WTC11 (cell line): Measurements from ENCODE around the gene LLGL2. TPM values are rescaled to one million over a fixed set of nuclear protein-coding genes. Genes with fewer than 3 reads are reported as not detected.

Experiments
- ATAC-seq: fragments of 200-7000 bp; cut with Tn5 transposase; 2 replicates; pipeline ENCODE4 v1.10.0; 2021; ENCODE audit warnings: mild to moderate bottlenecking, moderate library complexity
- CTCF ChIA-PET: fragments of 300-600 bp; sonication (Branson Sonifier 250); formaldehyde crosslinking; loops from one replicate; lab custom pipeline; 2021; ENCODE audit warnings: antibody characterized with exemption; lab: Charles Lee
- POLR2A ChIA-PET: fragments of 350-600 bp; sonication (Branson Sonifier 250); formaldehyde crosslinking; loops from one replicate; lab custom pipeline; 2021; ENCODE audit warnings: antibody characterized with exemption; lab: Charles Lee
- DNase-seq: peaks from one replicate; pipeline ENCODE4 v3.0.0; 2021; ENCODE audit warnings: low spot score
- H3K27ac Mint-ChIP-seq: 2 replicates; pipeline ENCODE4 v1.8.0; 2021; ENCODE audit warnings: mixed read lengths
- H3K27me3 Mint-ChIP-seq: 2 replicates; pipeline ENCODE4 v1.8.0; 2021; ENCODE audit warnings: low read depth, mild to moderate bottlenecking, moderate library complexity, mixed read lengths
- H3K36me3 Mint-ChIP-seq: 2 replicates; pipeline ENCODE4 v1.8.0; 2021; ENCODE audit warnings: mixed read lengths
- H3K4me1 Mint-ChIP-seq: 2 replicates; pipeline ENCODE4 v1.8.0; 2022; ENCODE audit warnings: mixed read lengths
- H3K4me3 Mint-ChIP-seq: 2 replicates; pipeline ENCODE4 v1.8.0; 2021; ENCODE audit warnings: mild to moderate bottlenecking, moderate library complexity, mixed read lengths
- H3K9me3 Mint-ChIP-seq: 2 replicates; pipeline ENCODE4 v1.8.0; 2021; ENCODE audit warnings: mixed read lengths
- CREB1 ChIP-seq: sonication (generic); formaldehyde crosslinking; IDR thresholded peaks from 2 replicates; pipeline ENCODE4 v1.8.0; 2023; ENCODE audit warnings: mild to moderate bottlenecking, missing genetic modification reagents
- ELF4 ChIP-seq: sonication (generic); formaldehyde crosslinking; IDR thresholded peaks from 2 replicates; pipeline ENCODE4 v1.8.1; 2022; ENCODE audit warnings: low read depth, mild to moderate bottlenecking, moderate library complexity, missing genetic modification reagents
- FOXP1 ChIP-seq: sonication (generic); formaldehyde crosslinking; IDR thresholded peaks from 2 replicates; pipeline ENCODE4 v1.8.0; 2022; ENCODE audit warnings: missing genetic modification reagents, mild to moderate bottlenecking, moderate library complexity, borderline replicate concordance
- GRHL2 ChIP-seq: fragments of 250-450 bp; sonication (Bioruptor Pico); IDR thresholded peaks from 2 replicates; pipeline ENCODE4 v1.8.0; 2022; ENCODE audit warnings: mild to moderate bottlenecking, moderate library complexity; ENCODE audit not compliant: insufficient replicate concordance, severe bottlenecking
- JUN ChIP-seq: sonication (generic); formaldehyde crosslinking; IDR thresholded peaks from 2 replicates; pipeline ENCODE4 v1.8.0; 2023; ENCODE audit warnings: mild to moderate bottlenecking, missing genetic modification reagents
- KAT7 ChIP-seq: sonication (generic); formaldehyde crosslinking; IDR thresholded peaks from 2 replicates; pipeline ENCODE4 v1.8.1; 2023; ENCODE audit warnings: missing genetic modification reagents, mild to moderate bottlenecking, borderline replicate concordance
- NR3C1 ChIP-seq: sonication (generic); formaldehyde crosslinking; conservative IDR thresholded peaks from 2 replicates; pipeline ENCODE4 v1.8.1; 2023; ENCODE audit warnings: low read depth, mild to moderate bottlenecking, missing genetic modification reagents
- PRRX2 ChIP-seq: fragments of 250-450 bp; sonication (Bioruptor Pico); IDR thresholded peaks from 2 replicates; pipeline ENCODE4 v1.8.0; 2021; ENCODE audit warnings: mild to moderate bottlenecking
- RELA ChIP-seq: sonication (generic); formaldehyde crosslinking; IDR thresholded peaks from 2 replicates; pipeline ENCODE4 v1.8.1; 2022; ENCODE audit warnings: missing genetic modification reagents, mild to moderate bottlenecking, borderline replicate concordance
- SMAD4 ChIP-seq: sonication (generic); formaldehyde crosslinking; IDR thresholded peaks from 2 replicates; pipeline ENCODE4 v1.8.0; 2022; ENCODE audit warnings: mild to moderate bottlenecking, missing genetic modification reagents
- SOX15 ChIP-seq: fragments of 250-450 bp; sonication (Bioruptor Pico); IDR thresholded peaks from 2 replicates; pipeline ENCODE4 v1.9.0; 2021; ENCODE audit warnings: mild to moderate bottlenecking
- SP1 ChIP-seq: sonication (generic); formaldehyde crosslinking; conservative IDR thresholded peaks from 2 replicates; pipeline ENCODE4 v1.8.1; 2022; ENCODE audit warnings: missing genetic modification reagents
- USF1 ChIP-seq: sonication (generic); formaldehyde crosslinking; IDR thresholded peaks from 2 replicates; pipeline ENCODE4 v1.8.0; 2022; ENCODE audit warnings: mild to moderate bottlenecking, missing genetic modification reagents
- ZNF263 ChIP-seq: sonication (generic); formaldehyde crosslinking; IDR thresholded peaks from 2 replicates; pipeline ENCODE4 v1.8.1; 2022; ENCODE audit warnings: low read depth, mild to moderate bottlenecking, moderate library complexity, missing genetic modification reagents
- ZNF317 ChIP-seq: sonication (generic); formaldehyde crosslinking; IDR thresholded peaks from 2 replicates; pipeline ENCODE4 v1.8.1; 2023; ENCODE audit warnings: low read depth, mild to moderate bottlenecking, moderate library complexity, missing genetic modification reagents, borderline replicate concordance
- ZNF396 ChIP-seq: fragments of 250-450 bp; sonication (Bioruptor Pico); IDR thresholded peaks from 2 replicates; pipeline ENCODE4 v1.8.0; 2021; ENCODE audit warnings: mild to moderate bottlenecking, moderate library complexity, borderline replicate concordance
- total RNA-seq: library from RNA; stranded (reverse); gene quantifications from 3 replicates; pipeline ENCODE4 v1.2.3, GENCODE V29; 2021
- TF ChIP-seq, protein P1 (sequence below): sonication (generic); formaldehyde crosslinking; IDR thresholded peaks from 2 replicates; pipeline ENCODE4 v1.8.0; 2022; ENCODE audit warnings: mild to moderate bottlenecking, missing genetic modification reagents
- TF ChIP-seq, protein P2 (sequence below): sonication (generic); formaldehyde crosslinking; IDR thresholded peaks from 2 replicates; pipeline ENCODE4 v1.8.1; 2023; ENCODE audit warnings: mild to moderate bottlenecking, missing genetic modification reagents
- TF ChIP-seq, protein P3 (sequence below): sonication (generic); formaldehyde crosslinking; conservative IDR thresholded peaks from 2 replicates; pipeline ENCODE4 v1.8.1; 2022; ENCODE audit warnings: mild to moderate bottlenecking, missing genetic modification reagents
- TF ChIP-seq, protein P4 (sequence below): sonication (generic); formaldehyde crosslinking; IDR thresholded peaks from 2 replicates; pipeline ENCODE4 v1.8.1; 2023; ENCODE audit warnings: mild to moderate bottlenecking, missing genetic modification reagents, moderate library complexity
- TF ChIP-seq, protein P5 (sequence below): fragments of 250-450 bp; sonication (Bioruptor Pico); IDR thresholded peaks from 2 replicates; pipeline ENCODE4 v1.9.0; 2021; ENCODE audit warnings: mild to moderate bottlenecking
- TF ChIP-seq, protein P6 (sequence below): sonication (generic); formaldehyde crosslinking; IDR thresholded peaks from 2 replicates; pipeline ENCODE4 v1.8.0; 2023; ENCODE audit warnings: mild to moderate bottlenecking, missing genetic modification reagents
- TF ChIP-seq, protein P7 (sequence below): sonication (generic); formaldehyde crosslinking; IDR thresholded peaks from 2 replicates; pipeline ENCODE4 v1.8.1; 2022; ENCODE audit warnings: mild to moderate bottlenecking, missing genetic modification reagents, moderate library complexity, borderline replicate concordance
- TF ChIP-seq, protein P8 (sequence below): fragments of 250-450 bp; sonication (Bioruptor Pico); IDR thresholded peaks from 2 replicates; pipeline ENCODE4 v2.1.2; 2022; ENCODE audit warnings: mild to moderate bottlenecking, moderate library complexity

LLGL2 gene
- total RNA-seq, 1 experiment from 2014 or later: 103 TPM

- H3K27me3 Mint-ChIP-seq: no peaks in the 10 kb centered on the region
- DNase-seq (no peak), ATAC-seq (no peak)
- no peaks in the 10 kb centered on the region for H3K9me3 Mint-ChIP-seq
- H3K4me3 Mint-ChIP-seq: no peak overlapping the region
- POLR2A ChIA-PET: no interaction called here
- no peak for TF ChIP-seq ZNF263
- TF ChIP-seq JUN (CRISPR knock-in tag): no peak
- TF ChIP-seq, protein P1, sequence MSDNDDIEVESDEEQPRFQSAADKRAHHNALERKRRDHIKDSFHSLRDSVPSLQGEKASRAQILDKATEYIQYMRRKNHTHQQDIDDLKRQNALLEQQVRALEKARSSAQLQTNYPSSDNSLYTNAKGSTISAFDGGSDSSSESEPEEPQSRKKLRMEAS (CRISPR knock-in tag): no peak
- no peak for TF ChIP-seq RELA (CRISPR knock-in tag)
- TF ChIP-seq SP1 (CRISPR knock-in tag): no peak
- TF ChIP-seq NR3C1 (CRISPR knock-in tag): no peak
- TF ChIP-seq, protein P2, sequence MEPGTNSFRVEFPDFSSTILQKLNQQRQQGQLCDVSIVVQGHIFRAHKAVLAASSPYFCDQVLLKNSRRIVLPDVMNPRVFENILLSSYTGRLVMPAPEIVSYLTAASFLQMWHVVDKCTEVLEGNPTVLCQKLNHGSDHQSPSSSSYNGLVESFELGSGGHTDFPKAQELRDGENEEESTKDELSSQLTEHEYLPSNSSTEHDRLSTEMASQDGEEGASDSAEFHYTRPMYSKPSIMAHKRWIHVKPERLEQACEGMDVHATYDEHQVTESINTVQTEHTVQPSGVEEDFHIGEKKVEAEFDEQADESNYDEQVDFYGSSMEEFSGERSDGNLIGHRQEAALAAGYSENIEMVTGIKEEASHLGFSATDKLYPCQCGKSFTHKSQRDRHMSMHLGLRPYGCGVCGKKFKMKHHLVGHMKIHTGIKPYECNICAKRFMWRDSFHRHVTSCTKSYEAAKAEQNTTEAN: no peak
- TF ChIP-seq SOX15 (CRISPR knock-in tag): no peak
- TF ChIP-seq, protein P3, sequence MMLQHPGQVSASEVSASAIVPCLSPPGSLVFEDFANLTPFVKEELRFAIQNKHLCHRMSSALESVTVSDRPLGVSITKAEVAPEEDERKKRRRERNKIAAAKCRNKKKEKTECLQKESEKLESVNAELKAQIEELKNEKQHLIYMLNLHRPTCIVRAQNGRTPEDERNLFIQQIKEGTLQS: no peak
- TF ChIP-seq ZNF317 (CRISPR knock-in tag): no peak
- TF ChIP-seq CREB1 (CRISPR knock-in tag): no peak
- TF ChIP-seq PRRX2 (CRISPR knock-in tag): no peak
- no peak for TF ChIP-seq USF1 (CRISPR knock-in tag)
- no peak for TF ChIP-seq FOXP1 (CRISPR knock-in tag)
- TF ChIP-seq, all 79 proteins: peak for 0
- Mint-ChIP-seq H3K4me1 (peaks cover 4% of the 10 kb centered on the region), H3K36me3 (0 out of 2 replicates have a peak, but pooled peaks cover 3% of the 10 kb centered on the region), H3K27ac (no peak overlapping the region)
- CTCF ChIA-PET: no interaction called here
Observed at GRCh38 chr17:75573994-75574393, 48.5 kb downstream of the LLGL2 start.

GRCh38 chr17:75574404-75575036, 49.0 kb downstream of the LLGL2 start:
- Mint-ChIP-seq H3K27me3 (no peaks in the 10 kb centered on the region), H3K4me3 (no peak overlapping the region), H3K36me3 (0 out of 2 replicates have a peak, but pooled peaks cover 3% of the 10 kb centered on the region), H3K4me1 (peaks cover 4% of the 10 kb centered on the region), H3K27ac (no peak overlapping the region), H3K9me3 (no peaks in the 10 kb centered on the region)
- ATAC-seq (no peak), DNase-seq (no peak)
- ChIA-PET CTCF (no interaction called here), POLR2A (no interaction called here)
- TF ChIP-seq, protein P4, sequence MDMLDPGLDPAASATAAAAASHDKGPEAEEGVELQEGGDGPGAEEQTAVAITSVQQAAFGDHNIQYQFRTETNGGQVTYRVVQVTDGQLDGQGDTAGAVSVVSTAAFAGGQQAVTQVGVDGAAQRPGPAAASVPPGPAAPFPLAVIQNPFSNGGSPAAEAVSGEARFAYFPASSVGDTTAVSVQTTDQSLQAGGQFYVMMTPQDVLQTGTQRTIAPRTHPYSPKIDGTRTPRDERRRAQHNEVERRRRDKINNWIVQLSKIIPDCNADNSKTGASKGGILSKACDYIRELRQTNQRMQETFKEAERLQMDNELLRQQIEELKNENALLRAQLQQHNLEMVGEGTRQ (CRISPR knock-in tag): no peak
- TF ChIP-seq, protein P5, sequence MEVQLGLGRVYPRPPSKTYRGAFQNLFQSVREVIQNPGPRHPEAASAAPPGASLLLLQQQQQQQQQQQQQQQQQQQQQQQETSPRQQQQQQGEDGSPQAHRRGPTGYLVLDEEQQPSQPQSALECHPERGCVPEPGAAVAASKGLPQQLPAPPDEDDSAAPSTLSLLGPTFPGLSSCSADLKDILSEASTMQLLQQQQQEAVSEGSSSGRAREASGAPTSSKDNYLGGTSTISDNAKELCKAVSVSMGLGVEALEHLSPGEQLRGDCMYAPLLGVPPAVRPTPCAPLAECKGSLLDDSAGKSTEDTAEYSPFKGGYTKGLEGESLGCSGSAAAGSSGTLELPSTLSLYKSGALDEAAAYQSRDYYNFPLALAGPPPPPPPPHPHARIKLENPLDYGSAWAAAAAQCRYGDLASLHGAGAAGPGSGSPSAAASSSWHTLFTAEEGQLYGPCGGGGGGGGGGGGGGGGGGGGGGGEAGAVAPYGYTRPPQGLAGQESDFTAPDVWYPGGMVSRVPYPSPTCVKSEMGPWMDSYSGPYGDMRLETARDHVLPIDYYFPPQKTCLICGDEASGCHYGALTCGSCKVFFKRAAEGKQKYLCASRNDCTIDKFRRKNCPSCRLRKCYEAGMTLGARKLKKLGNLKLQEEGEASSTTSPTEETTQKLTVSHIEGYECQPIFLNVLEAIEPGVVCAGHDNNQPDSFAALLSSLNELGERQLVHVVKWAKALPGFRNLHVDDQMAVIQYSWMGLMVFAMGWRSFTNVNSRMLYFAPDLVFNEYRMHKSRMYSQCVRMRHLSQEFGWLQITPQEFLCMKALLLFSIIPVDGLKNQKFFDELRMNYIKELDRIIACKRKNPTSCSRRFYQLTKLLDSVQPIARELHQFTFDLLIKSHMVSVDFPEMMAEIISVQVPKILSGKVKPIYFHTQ (CRISPR knock-in tag): no peak
- TF ChIP-seq GRHL2 (CRISPR knock-in tag) (no peak), KAT7 (CRISPR knock-in tag) (no peak), ELF4 (CRISPR knock-in tag) (no peak), ZNF396 (CRISPR knock-in tag) (no peak), SMAD4 (CRISPR knock-in tag) (no peak)
- TF ChIP-seq, protein P6, sequence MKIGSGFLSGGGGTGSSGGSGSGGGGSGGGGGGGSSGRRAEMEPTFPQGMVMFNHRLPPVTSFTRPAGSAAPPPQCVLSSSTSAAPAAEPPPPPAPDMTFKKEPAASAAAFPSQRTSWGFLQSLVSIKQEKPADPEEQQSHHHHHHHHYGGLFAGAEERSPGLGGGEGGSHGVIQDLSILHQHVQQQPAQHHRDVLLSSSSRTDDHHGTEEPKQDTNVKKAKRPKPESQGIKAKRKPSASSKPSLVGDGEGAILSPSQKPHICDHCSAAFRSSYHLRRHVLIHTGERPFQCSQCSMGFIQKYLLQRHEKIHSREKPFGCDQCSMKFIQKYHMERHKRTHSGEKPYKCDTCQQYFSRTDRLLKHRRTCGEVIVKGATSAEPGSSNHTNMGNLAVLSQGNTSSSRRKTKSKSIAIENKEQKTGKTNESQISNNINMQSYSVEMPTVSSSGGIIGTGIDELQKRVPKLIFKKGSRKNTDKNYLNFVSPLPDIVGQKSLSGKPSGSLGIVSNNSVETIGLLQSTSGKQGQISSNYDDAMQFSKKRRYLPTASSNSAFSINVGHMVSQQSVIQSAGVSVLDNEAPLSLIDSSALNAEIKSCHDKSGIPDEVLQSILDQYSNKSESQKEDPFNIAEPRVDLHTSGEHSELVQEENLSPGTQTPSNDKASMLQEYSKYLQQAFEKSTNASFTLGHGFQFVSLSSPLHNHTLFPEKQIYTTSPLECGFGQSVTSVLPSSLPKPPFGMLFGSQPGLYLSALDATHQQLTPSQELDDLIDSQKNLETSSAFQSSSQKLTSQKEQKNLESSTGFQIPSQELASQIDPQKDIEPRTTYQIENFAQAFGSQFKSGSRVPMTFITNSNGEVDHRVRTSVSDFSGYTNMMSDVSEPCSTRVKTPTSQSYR: no peak
- TF ChIP-seq, protein P7, sequence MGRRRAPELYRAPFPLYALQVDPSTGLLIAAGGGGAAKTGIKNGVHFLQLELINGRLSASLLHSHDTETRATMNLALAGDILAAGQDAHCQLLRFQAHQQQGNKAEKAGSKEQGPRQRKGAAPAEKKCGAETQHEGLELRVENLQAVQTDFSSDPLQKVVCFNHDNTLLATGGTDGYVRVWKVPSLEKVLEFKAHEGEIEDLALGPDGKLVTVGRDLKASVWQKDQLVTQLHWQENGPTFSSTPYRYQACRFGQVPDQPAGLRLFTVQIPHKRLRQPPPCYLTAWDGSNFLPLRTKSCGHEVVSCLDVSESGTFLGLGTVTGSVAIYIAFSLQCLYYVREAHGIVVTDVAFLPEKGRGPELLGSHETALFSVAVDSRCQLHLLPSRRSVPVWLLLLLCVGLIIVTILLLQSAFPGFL (CRISPR knock-in tag): no peak
- TF ChIP-seq, protein P8, sequence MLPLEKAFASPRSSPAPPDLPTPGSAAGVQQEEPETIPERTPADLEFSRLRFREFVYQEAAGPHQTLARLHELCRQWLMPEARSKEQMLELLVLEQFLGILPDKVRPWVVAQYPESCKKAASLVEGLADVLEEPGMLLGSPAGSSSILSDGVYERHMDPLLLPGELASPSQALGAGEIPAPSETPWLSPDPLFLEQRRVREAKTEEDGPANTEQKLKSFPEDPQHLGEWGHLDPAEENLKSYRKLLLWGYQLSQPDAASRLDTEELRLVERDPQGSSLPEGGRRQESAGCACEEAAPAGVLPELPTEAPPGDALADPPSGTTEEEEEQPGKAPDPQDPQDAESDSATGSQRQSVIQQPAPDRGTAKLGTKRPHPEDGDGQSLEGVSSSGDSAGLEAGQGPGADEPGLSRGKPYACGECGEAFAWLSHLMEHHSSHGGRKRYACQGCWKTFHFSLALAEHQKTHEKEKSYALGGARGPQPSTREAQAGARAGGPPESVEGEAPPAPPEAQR (CRISPR knock-in tag): no peak
